Mammary epithelial cell (primary cell): Measurements from ENCODE around the gene ITGA2.

Experiments
- EZH2 ChIP-seq: IDR thresholded peaks from 2 replicates; pipeline ENCODE4 v1.6.1; 2012; ENCODE audit warnings: low read length, inconsistent platforms, borderline replicate concordance
- TF ChIP-seq, protein P1 (sequence below), 2 donors: IDR thresholded peaks in 1 of 2; conservative IDR thresholded peaks in 1 of 2; 2 replicates each; pipeline ENCODE4 v1.5.1; 2011 to 2012; ENCODE audit warnings: inconsistent platforms in 2 of 2, low read length in 2 of 2, mild to moderate bottlenecking in 2 of 2, control low read depth in 1 of 2, low read depth in 1 of 2; ENCODE audit not compliant: insufficient read depth in 1 of 2; ENCODE audit errors: extremely low read depth in 1 of 2

DNA sequence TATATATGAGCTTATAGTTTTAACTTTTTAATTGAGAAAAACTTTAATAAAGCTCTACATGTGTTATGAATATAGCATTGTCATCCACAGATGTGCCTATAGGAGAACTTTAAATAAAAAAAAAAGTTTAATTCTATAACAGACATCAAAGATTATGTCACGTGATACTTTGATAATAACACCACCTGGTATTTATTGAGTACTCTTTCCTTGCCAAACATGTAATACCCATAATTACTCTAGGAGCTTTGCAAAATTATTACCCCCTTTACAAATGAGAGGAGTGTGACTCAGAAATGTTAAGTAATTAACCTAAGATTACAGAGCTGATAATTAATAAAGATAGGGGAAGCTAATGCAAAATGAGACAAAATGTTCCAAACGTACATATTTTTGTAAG lies 43.0 kb downstream of the ITGA2 start:
- TF ChIP-seq, protein P1, sequence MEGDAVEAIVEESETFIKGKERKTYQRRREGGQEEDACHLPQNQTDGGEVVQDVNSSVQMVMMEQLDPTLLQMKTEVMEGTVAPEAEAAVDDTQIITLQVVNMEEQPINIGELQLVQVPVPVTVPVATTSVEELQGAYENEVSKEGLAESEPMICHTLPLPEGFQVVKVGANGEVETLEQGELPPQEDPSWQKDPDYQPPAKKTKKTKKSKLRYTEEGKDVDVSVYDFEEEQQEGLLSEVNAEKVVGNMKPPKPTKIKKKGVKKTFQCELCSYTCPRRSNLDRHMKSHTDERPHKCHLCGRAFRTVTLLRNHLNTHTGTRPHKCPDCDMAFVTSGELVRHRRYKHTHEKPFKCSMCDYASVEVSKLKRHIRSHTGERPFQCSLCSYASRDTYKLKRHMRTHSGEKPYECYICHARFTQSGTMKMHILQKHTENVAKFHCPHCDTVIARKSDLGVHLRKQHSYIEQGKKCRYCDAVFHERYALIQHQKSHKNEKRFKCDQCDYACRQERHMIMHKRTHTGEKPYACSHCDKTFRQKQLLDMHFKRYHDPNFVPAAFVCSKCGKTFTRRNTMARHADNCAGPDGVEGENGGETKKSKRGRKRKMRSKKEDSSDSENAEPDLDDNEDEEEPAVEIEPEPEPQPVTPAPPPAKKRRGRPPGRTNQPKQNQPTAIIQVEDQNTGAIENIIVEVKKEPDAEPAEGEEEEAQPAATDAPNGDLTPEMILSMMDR (conservative IDR thresholded peaks at IDR 0.05 in 1 of 2, IDR thresholded peaks at IDR 0.05 in 1 of 2; ENCODE audit: extremely low read depth in 1 of 2, insufficient read depth in 1 of 2, low read depth in 1 of 2, low read length in 2 of 2): no peak
- TF ChIP-seq EZH2: no peak
